Measurements from ENCODE around the gene PRR36. TPM values are rescaled to one million over a fixed set of nuclear protein-coding genes. Genes with fewer than 3 reads are reported as not detected.

The PRR36 gene
- polyA plus RNA-seq, 4 donors = 3.7 to 12.5 (median 7.2) TPM

DNA sequence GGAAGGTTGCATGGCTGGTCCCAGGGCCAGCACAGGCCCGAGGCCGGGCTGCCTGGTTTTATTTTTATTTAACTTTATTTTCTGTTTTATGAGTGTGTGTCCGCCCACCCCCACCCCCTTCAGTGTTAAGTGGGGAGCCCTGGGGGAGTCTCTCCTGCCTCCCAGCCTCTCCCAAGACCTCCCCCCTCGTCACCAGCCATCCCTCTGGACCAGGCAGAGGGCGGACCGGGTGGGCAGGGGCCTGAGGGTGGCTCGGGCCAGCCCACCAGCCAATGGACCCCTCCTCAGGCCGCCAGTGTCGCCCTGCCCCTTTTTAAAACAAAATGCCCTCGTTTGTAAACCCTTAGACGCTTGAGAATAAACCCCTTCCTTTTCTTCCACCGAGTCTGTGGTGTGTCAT, 39.9 kb upstream of the PRR36 start:
- no peak for DNase-seq (ENCODE audit: low read depth in 4 of 4, low spot score in 2 of 4)

DNA sequence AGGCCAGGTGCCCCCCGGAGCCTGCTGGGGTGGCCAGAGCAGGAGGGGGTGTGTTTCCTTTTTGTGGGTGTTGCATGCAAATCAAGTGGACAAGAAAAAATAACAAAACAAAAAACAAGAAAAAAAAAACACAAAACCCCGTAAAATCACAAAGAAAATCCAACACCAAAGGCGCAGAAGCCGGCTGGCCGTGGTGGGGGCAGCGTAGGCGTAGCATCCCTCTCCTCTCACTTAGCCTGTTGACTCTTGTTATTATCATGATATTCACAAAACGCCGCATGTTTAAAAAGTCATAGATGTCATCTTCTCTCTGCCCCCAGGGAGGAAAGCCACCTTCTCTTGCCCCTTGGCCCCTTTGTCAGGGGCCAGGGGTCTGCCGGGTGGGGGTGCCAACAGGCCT, 39.5 kb upstream of the PRR36 start:
- DNase-seq (ENCODE audit: low read depth in 4 of 4, low spot score in 2 of 4) = no peak

DNA sequence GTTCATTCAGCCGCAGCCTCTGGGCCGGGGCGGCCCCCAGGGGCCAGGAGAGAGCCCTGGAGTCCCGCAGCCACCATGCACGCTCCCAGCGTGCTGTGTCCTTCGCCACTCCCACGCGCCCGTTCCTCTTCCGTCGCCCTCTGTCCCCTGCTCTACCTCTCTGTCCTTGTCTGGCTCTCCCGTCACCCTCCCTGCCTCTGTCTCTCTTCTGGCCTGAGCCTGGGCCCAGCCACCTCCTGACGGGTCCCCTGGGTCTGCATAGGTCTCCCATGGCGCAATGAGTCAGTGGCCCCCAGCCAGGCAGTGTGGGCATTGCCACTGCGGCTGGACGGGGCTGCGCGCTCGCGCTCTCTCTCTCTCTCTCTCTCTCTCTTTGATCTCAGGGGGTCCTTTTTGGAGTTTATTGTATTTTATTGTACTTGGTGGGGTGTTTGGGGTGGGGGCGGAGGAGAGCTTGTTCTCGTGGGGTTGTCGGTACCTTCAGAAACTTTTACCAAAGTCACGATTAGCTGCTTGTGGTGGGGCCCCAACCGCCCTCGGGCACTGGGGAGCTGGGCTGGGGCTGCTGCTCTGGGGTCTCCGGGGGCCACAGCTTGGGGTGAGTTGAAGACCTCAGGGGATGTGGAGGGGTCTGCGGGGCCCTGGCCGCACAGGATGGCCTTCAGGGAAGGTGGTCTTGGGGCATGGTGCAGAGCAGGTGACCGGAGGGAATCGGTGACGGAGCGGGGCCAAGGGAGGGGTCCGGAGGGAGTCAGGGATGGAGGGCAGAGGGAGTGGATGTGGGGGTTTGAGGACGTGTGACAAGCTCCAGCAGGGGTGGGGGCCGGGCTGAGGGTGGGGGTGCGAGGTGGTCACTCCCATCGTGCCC, 38.7 kb upstream of the PRR36 start:
- no peak for DNase-seq (ENCODE audit: low read depth in 4 of 4, low spot score in 2 of 4)

DNA sequence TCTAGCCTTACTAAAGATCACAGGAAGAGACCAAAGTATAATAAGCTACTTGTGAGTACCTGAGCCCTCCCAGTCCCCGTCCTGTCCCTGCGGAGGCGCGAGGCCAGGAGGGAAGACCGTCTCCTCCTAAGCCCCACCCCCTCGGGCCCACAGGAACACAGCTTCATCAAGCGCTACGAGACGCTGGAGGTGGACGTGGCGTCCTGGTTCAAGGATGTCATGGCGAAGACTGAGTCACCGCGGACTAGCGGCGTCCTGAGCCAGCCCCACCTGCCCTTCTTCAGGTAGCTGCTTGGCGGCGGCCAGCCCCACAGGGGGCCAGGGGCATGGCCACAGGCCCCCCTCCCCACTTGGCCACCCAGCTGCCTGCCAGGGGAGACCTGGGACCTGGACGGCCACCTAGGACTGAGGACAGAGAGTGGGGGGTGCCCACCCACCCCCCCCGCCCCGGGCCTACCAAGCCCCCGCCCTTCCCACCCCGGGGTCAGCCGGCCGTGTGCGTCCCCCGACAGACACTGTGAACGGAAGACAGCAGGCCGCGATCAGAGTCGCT, 38.0 kb upstream of the PRR36 start:
- no peak for DNase-seq (ENCODE audit: low read depth in 4 of 4, low spot score in 2 of 4)

DNA sequence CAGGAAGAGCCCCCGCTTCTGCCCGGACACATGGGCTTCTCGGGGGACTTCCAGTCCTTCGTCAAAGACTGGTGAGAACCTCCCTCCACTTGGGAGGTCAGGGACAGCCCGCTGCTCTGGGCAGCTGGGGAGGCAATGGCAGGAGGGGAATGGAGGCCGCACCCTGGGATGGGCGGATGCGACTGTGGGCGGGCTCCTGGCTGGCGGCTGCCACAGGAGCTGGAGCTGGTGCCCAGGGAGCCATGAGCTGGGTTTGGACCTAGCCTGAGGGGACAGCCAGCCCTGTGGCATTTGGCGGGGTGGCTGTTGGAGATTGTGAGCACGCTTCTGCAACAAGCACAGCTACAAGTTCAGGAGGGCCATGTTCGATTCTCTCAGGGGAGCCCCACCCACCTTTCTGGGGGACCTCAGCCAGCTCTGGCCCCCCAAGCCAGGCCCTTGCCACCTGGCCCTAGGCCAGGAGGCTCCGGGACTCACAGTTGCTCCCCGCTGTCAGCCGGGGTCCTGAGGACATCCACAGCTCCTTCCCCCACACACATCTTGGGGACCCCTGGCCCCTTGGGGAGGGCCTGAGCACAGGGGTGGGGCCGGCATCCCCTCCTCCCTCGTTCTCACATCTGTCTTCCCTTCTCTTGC, 37.4 kb upstream of the PRR36 start:
- no peak for DNase-seq (ENCODE audit: low read depth in 4 of 4, low spot score in 2 of 4)

DNA sequence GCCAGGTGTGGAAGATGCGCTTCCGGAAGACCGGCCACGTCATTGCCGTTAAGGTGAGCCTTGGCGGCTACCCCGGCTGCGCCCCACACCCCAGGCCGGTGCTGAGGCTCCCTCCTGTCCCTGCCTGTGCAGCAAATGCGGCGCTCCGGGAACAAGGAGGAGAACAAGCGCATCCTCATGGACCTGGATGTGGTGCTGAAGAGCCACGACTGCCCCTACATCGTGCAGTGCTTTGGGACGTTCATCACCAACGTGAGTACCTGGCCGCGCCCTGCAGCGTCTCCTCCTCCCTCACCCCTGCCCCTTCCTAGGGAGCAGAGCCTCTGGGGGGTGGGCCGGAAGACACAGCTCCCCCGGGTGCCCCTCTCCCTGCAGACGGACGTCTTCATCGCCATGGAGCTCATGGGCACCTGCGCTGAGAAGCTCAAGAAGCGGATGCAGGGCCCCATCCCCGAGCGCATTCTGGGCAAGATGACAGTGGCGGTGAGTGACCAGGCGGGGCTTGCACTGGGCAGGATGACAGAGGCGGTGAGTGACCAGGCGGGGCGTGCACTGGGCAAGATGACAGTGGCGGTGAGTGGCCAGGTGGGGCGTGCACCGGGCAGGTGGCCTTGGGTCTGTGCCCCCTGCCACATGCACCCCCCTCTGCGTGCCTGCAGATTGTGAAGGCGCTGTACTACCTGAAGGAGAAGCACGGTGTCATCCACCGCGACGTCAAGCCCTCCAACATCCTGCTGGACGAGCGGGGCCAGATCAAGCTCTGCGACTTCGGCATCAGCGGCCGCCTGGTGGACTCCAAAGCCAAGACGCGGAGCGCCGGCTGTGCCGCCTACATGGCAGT, 36.4 kb upstream of the PRR36 start:
- no peak for DNase-seq (ENCODE audit: low read depth in 4 of 4, low spot score in 2 of 4)

DNA sequence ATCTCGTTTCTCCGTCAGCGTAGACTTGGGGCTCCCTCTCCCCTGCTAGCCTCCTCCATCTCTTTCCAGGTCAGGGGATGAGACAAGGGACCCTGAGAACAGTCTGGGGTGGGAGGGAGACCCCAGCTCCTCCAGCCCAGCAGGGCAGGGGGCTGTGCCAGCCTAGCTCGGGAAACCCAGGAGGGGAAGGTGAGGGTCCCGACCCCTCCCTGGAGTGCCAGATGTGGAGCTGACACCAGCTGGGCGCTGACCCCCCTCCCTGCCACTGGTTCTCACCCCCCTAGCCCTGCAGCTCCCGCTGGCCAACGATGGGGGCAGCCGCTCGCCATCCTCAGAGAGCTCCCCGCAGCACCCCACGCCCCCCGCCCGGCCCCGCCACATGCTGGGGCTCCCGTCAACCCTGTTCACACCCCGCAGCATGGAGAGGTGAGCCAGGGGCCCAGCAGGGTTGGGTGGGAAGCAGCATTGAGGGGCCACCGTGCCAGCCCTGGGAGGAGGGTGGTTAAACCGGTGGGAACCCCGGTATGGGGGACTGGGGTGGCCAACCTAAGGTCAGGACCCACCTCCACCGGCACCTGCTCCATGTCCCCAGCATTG, 35.4 kb upstream of the PRR36 start:
- DNase-seq (ENCODE audit: low read depth in 4 of 4, low spot score in 2 of 4) = no peak

DNA sequence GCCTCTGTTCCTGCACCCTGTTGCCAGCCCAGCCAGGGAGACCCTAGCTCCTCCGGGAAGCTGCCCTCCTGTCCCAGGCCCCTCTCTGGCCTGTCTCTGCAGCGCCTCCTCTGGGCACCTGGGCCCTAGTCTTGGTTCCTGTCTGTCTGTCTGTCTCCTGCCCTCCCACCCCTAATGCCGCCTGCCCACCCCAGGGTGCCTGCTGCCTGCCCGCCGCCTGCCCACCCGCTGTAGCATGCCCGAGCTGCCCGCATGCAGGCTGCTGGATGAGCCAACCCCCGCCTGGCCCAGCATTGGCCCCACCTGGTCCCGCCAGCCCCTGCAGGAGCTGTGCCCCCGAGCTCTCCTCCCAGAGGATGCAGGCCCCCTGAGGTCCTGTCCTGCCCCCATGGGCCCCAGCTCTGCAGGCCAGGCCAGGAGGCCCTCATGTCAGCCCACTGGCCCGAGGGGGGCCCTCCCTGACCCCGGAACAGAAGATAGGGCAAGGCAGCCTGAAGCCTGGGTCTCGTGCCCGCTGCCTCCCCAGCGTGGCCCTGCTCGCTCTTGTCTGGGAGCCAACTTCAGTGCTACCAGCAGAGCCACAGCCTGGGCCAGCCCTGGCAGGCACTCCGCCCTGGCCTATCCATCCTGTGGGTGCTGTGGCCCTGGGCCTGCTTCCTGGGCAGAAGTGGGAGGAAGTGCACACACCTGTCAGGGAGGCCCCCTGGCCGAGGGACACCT, 34.7 kb upstream of the PRR36 start:
- DNase-seq (ENCODE audit: low read depth in 4 of 4, low spot score in 2 of 4) = no peak

DNA sequence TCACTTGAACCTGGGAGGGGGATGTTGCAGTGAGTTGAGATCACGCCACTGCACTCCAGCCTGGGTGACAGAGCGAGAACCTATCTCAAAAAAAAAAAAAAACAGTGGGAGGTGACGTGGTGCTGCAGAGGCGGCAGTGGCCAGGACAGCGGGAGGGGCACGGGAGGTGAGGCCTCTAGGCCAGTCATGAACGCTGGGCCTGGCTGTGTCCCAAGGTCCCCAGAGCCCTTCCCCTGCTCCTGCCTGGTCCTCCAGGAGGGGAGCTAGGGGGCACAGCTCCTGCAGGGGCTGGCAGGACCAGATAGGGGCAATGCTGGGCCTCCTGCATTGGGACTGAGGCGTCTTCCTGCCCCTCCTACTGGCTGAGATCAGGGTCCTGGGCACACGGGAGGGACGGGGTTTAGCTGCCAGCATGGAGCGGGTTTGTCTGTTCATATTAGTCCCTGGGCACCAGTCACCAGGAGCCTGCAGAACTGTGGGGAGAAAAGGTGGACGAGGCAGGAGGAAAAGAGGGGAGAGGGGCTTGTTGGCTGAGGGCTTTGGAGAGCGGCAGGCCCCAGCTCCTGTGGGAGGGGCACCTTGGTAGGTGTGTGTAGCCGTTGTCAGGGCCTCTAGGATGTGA, 34.0 kb upstream of the PRR36 start:
- DNase-seq (ENCODE audit: low read depth in 4 of 4, low spot score in 2 of 4) = no peak

DNA sequence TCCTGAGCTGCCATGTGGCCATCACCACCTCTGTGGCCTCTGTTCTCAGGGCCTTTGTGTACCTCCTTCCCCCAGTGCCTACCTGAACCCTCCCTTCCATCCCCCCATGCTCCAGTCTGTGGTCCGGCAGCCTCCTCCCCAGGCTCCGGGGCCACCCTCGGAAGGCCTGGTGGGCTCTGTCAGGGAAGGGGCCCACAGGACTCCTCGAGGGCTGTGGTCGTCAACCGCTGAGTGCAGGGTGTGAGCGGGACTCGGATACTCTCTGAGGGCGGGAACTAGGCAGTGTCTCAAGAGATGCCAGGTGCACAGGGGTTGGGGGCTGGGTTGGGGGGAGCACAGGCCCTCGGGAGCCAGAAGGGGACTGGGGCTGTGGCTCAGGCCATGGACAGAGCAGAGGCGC, 33.4 kb upstream of the PRR36 start:
- DNase-seq (ENCODE audit: low read depth in 4 of 4, low spot score in 2 of 4) = no peak

DNA sequence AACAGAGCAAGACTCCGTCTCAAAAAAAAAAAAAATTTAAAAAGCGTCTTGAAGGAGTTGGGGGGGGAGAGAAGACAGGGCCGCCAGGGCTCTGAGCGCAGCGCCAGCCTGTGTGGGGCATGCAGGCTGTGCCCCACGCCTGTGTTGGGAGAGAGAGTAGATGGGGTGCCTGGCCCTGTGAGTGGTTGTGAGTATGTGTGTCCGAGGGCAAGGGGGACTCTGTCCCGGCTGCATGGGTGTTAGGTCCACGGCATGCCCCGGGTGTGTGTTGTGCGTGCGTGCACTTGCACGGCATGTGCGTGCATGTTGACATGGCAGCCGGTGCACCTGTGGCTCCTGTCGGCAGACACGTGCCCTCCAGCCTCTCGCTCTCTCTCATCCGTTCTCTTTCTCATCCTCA, 32.9 kb upstream of the PRR36 start:
- DNase-seq (ENCODE audit: low read depth in 4 of 4, low spot score in 2 of 4) = no peak

DNA sequence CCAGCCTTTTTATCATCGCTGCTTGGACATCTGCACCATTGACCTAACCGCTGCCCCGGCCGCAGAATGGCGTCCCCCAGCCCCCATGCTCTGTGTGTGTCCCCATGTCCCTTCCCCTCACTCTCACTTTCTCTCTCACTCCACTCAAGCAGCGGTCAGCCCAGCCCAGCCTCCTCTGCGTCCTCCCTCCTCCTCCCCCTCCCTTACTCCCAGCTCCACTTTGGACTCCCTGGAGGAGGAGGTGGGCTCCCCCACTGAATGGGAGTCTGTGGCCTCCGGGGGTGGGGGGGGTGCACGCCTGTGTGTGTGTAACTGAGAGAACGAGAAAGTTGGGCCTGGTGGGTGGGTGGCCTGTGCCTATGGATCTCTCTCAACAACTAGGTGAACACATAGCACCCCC, 31.7 kb upstream of the PRR36 start:
- no peak for DNase-seq (ENCODE audit: low read depth in 4 of 4, low spot score in 2 of 4)

DNA sequence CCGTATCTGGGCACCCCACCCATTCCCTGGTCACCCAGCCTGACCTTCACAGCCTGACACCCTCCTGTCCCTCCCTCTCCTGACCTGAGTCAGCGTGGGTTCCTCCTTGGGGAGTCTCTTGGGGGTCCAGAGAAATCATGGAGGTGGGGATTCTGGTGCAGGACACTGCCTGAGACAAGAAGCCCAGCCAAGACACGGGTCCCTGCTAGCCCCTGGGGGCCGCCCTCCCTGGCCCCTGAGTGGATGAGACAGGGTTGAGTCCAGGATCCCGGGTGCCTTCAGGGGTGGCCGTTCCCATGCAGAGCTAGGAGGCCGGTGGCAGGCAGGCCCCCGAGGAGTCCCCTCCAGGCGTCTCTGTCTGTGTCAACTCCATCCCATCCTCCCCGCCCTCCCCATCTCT, 31.1 kb upstream of the PRR36 start:
- DNase-seq (ENCODE audit: low read depth in 4 of 4, low spot score in 2 of 4) = no peak

DNA sequence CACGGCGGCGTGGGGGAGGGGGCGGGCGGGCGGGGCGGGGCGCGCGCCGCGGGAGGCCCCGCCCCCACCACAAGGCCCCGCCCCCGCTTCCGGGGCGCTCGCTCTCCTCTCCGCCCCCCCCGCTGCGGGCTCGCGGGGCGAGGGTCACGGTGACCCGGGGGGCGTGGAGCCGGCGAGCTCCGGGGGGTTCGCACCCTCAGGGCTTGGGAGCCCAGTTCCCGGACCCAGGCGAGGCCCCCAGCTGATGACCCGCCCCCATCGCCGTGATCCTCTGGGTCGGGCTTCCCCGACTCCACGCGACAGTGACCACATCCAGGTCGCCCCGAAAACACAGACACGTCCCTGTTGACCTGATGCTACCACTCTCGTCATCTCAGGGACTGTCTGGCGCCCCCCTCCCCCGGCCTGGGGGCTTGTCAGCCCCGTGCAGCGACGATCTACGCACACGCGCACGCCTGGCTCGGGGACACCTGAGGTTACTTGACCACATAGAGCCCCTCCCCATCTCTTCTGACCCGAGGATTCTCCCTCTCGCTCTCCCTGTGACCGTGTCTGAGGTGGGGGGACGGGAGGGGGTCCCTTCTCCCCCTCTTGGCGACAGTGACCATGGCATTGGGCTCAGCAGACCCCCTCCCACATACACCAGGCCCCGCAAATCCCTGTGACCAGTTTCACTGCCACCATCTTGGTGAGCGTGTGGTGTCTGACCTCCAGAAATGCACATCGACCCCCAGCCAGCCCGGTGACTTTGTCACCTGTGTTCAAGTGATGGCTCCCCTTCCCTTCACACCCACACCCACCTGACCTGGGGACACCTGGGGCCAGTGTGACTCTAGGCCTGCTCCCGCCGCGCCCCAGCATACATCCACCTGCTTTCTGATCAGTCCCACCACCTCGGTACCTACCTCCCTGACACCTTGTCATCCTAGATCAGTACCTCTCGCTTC, 30.2 kb upstream of the PRR36 start:
- no peak for DNase-seq (ENCODE audit: low read depth in 4 of 4, low spot score in 2 of 4)

DNA sequence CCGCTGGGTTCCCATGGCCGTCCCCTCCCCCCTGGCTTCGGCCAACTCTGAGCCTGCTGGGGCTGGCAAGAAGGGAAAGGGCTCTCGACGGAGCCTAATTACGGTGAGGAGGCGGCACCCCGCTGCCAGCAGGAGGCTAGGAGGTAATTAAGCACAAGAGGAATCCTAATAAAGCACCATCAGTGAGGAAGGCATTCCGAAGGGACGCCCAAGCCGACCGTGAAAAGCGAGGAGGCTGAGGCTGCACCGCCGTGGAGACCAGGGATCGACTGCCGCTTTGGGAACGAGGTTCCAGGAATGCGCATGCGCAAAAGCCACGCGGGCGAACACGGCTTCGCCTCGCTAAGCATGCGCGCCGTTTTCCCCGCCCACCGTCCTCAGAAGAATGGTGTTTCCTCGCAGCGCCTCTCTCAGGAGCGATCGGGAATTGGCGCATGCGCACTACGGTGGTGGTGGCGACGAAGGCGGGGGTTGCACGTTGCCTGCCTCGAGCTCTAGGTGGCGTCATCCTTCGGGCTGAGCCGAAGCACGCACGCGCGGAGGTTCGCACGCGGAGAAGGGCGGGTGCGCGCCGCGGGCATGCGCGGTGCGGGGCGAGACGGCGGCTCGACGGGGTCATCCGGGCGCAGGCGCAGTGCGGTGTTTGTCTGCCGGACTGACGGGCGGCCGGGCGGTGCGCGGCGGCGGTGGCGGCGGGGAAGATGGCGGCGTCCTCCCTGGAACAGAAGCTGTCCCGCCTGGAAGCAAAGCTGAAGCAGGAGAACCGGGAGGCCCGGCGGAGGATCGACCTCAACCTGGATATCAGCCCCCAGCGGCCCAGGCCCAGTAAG, 29.3 kb upstream of the PRR36 start, which contains the start of gene MAP2K7:
MAP2K7 (plus strand) TSS at position 634 of the 830 bp plus-strand sequence; CDS start at position 702, 68 bp downstream.
- peak; percentile 97 to 100 (median 99) for DNase-seq (ENCODE audit: low read depth in 4 of 4, low spot score in 2 of 4)

DNA sequence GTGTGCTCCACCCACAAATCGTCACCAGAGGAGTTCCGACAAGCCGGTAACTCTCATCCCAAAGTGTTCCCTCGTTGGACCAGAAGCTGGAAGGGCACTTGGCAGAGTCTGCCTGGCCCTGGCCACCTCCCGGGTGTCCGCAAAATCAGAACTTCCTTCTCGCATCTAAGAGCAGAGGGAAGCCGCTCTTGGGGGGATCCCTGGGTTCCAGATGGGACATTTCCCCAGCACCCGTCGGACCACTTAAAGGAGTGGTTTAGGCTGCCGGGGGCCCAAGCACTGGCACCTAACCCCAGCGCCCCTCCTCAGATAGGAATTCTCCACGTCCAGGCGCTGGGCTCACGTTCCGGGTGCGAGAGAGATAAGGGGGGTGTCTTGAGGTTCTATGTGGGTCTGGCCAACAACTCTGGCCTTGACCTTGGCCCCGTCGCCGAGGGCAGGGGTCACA, 28.6 kb upstream of the PRR36 start:
- no peak for DNase-seq (ENCODE audit: low read depth in 4 of 4, low spot score in 2 of 4)

DNA sequence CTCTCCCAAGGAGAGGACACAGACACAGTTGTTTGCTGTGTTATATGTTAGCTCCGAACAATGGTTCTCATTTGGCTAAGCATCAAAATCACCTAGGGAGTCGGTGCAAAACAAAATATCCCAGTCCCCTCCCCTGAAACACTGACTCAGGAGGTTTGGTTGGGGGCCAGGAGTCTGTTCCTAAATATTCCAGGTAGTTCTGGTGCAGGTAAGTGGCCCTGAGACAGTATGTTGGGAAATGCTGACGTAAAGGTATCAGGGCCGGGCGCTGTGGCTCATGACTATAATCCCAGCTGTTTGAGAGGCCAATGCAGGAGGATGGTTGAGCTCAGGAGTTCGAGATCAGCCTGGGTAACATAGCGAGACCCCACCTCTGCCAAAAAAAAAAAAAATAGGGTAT, 27.1 kb upstream of the PRR36 start:
- no peak for DNase-seq (ENCODE audit: low read depth in 4 of 4, low spot score in 2 of 4)
